RPMI7951 (cell line): Measurements from ENCODE around the gene ABCB11. TPM values are rescaled to one million over a fixed set of nuclear protein-coding genes. Genes with fewer than 3 reads are reported as not detected.

Experiments
- DNase-seq: peaks from one replicate; pipeline ENCODE4 v3.0.0-alpha.2; 2012; ENCODE audit warnings: low read depth
- total RNA-seq: library from RNA; depleted of rRNA; stranded (reverse); fragments of >200 nt; shearing (Covaris generic); gene quantifications from 2 replicates; pipeline ENCODE4 v1.2.3, GENCODE V29; 2014

ABCB11 gene
- total RNA-seq, 1 experiment from 2014 or later, result not detected

GRCh38 chr2:168930242-168930641, 100.9 kb downstream of the ABCB11 start:
- no peak for DNase-seq

- no peak for DNase-seq
Observed at GRCh38 chr2:168929031-168929430, 102.1 kb downstream of the ABCB11 start.

- DNase-seq, result no peak
Observed at GRCh38 chr2:168928113-168928831, 102.9 kb downstream of the ABCB11 start.

- DNase-seq, result no peak
Observed at GRCh38 chr2:168926621-168927386, 104.3 kb downstream of the ABCB11 start.

GRCh38 chr2:168920504-168921157, 110.5 kb downstream of the ABCB11 start:
- DNase-seq, result peak; percentile 36

- DNase-seq, result no peak
Observed at GRCh38 chr2:168916331-168916675, 114.8 kb downstream of the ABCB11 start.

GRCh38 chr2:168915441-168916330, 115.4 kb downstream of the ABCB11 start:
- no peak for DNase-seq

GRCh38 chr2:168913495-168913894, 117.6 kb downstream of the ABCB11 start:
- DNase-seq, result no peak

DNA sequence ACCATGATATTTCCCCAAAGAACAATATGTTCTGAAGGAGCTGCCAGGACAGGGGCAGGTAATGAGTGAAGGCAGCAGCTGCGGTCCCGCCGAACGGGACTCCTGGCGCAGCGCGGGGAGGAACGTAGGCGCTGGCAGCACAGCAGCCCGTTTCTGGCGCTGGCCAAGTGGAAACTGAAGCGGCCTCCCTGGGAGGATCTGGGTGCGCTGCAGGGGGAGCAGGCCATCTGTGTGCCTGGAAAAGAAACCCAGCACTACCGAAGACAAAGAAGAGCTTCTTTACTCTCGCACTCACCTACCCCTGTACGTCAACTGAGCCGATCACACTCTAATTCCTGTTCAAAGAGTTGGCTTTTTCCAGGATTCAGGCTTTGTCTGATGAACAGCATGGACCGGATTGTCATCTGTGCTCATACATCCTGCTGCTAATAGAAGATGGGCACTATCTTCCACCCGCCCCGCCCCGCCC, 118.2 kb downstream of the ABCB11 start:
- DNase-seq, result peak; percentile 35

GRCh38 chr2:168912466-168912865, 118.7 kb downstream of the ABCB11 start:
- no peak for DNase-seq

- no peak for DNase-seq
Observed at GRCh38 chr2:168910330-168910729, 120.8 kb downstream of the ABCB11 start.

- DNase-seq, result no peak
Observed at GRCh38 chr2:168907940-168908662, 123.0 kb downstream of the ABCB11 start.

DNA sequence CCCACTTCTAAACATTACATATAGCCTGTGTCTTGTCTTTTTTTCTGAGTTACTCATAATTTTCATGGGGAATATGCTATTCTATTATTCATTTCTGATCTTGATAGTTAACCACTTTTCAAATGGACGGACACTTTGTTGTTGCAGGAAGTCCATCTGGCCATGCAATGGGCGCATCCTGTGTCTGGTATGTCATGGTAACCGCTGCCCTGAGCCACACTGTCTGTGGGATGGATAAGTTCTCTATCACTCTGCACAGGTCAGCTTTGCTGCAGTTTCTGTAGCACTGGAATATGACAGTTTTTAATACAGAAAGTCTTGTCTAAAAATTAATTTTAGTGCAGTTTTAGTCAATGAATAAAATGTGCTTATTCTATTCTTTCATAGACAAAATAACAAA, 126.8 kb downstream of the ABCB11 start:
- DNase-seq, result no peak

DNA sequence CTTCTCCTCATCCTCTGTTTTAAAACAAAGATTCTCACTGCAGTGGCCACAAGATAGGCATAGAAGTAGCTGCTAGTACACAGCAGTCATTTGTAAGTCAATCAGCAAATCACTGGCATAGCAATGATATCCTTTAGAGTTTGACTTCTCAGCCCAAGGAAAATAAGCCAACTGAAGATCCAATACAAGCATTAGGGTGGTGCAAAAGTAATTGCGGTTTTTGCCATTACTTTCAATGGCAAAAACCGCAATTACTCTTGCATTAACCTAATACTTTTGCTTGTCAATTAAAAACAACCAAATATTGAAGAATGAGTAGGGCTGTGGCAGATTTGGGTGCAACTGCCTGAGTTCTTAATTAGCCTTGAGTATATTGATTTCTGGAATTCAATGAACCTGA, 127.2 kb downstream of the ABCB11 start:
- DNase-seq, result no peak

GRCh38 chr2:168901003-168901402, 130.1 kb downstream of the ABCB11 start, which contains the start of gene G6PC2:
Gene G6PC2 (plus strand): TSS chr2:168901291. CDS start chr2:168901332, 41 bp downstream.
- no peak for DNase-seq

DNA sequence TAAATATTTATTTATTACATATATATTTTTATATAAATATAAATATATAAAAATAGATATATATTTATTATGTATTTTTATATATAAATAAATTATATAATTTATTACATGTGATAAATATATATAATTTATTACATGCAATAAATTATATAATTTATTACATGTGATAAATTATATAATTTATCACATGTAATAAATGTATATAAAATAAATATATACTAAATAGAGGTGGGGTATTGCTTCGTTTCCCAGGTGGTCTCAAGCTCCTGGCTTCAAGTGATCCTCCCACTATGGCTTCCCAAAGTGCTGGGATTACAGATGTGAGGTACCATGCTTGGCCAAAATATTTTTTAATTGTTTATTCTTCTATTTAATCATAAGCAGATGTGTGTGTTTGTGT, 133.7 kb downstream of the ABCB11 start:
- no peak for DNase-seq

DNA sequence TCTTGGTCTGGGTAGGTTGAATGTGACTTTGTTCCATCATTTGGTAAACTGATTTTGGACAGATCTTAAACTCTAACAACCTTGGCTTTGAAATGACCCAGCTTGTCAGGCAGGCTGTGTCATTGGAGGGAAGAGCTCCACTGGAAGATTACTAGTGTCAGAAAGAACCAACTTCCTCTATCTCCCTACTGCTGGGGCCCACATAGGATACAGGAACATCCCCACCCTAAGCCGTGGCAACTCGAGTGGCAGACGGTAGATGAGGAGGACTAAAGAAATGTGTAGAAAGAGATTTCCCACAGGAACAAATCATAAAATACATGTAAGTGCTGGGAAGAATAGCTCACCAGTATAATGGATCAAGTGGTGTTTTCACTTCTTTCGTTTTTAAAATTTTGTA, 134.3 kb downstream of the ABCB11 start:
- no peak for DNase-seq

- peak; percentile 10 for DNase-seq
Observed at GRCh38 chr2:168895771-168896170, 135.4 kb downstream of the ABCB11 start.

- DNase-seq, result no peak
Observed at GRCh38 chr2:168894720-168895119, 136.4 kb downstream of the ABCB11 start.

- DNase-seq, result no peak
Observed at GRCh38 chr2:168894101-168894500, 137.0 kb downstream of the ABCB11 start.

- DNase-seq, result no peak
Observed at GRCh38 chr2:168892327-168892726, 138.8 kb downstream of the ABCB11 start.
